WI38 (cell line): ENCODE measurements around the gene TMPO.
"Not testable (repeated sequence)": the region's sequence is repeated elsewhere in the genome, so short reads cannot be mapped to it uniquely, and the experiment has no call there.

Experiments used
- H3K4me3 ChIP-seq: 2 replicates; pipeline ENCODE4 v1.5.1; 2011; ENCODE audit warnings: low read depth, mild to moderate bottlenecking, control low read depth, low read length
- CTCF ChIP-seq: IDR thresholded peaks from 2 replicates; pipeline ENCODE4 v1.5.1; 2012; ENCODE audit warnings: low read depth, mild to moderate bottlenecking, control low read depth, low read length

TMPO gene

GRCh38 chr12:98574110-98574509 lies 58.7 kb downstream of the TMPO start:
- no peak overlapping the region for H3K4me3 ChIP-seq
- TF ChIP-seq CTCF: no peak

GRCh38 chr12:98575013-98575412 lies 59.6 kb downstream of the TMPO start:
- no peak for TF ChIP-seq CTCF

GRCh38 chr12:98576795-98577194 lies 61.4 kb downstream of the TMPO start:
- not testable (repeated sequence) for H3K4me3 ChIP-seq

More at GRCh38 chr12:98575013-98575412, 59.6 kb downstream of the TMPO start:
- no peak overlapping the region for H3K4me3 ChIP-seq

GRCh38 chr12:98578392-98578791 lies 63.0 kb downstream of the TMPO start:
- no peak for TF ChIP-seq CTCF

GRCh38 chr12:98578821-98579220 lies 63.4 kb downstream of the TMPO start:
- H3K4me3 ChIP-seq: no peak overlapping the region

More at GRCh38 chr12:98578392-98578791, 63.0 kb downstream of the TMPO start:
- no peak overlapping the region for H3K4me3 ChIP-seq

GRCh38 chr12:98579347-98579746 lies 64.0 kb downstream of the TMPO start:
- TF ChIP-seq CTCF: no peak
- no peak overlapping the region for H3K4me3 ChIP-seq

More at GRCh38 chr12:98578821-98579220, 63.4 kb downstream of the TMPO start:
- no peak for TF ChIP-seq CTCF

GRCh38 chr12:98579835-98580234 lies 64.4 kb downstream of the TMPO start:
- no peak overlapping the region for H3K4me3 ChIP-seq

More at GRCh38 chr12:98579835-98580234, 64.4 kb downstream of the TMPO start:
- TF ChIP-seq CTCF: no peak
